ENCODE measurements around the gene MST1R.
A peak's percentile ranks its signal among the peaks of the same experiment; 100 is the strongest.
"Not testable (repeated sequence)": the region's sequence is repeated elsewhere in the genome, so short reads cannot be mapped to it uniquely, and the experiment has no call there.

MST1R gene

DNA sequence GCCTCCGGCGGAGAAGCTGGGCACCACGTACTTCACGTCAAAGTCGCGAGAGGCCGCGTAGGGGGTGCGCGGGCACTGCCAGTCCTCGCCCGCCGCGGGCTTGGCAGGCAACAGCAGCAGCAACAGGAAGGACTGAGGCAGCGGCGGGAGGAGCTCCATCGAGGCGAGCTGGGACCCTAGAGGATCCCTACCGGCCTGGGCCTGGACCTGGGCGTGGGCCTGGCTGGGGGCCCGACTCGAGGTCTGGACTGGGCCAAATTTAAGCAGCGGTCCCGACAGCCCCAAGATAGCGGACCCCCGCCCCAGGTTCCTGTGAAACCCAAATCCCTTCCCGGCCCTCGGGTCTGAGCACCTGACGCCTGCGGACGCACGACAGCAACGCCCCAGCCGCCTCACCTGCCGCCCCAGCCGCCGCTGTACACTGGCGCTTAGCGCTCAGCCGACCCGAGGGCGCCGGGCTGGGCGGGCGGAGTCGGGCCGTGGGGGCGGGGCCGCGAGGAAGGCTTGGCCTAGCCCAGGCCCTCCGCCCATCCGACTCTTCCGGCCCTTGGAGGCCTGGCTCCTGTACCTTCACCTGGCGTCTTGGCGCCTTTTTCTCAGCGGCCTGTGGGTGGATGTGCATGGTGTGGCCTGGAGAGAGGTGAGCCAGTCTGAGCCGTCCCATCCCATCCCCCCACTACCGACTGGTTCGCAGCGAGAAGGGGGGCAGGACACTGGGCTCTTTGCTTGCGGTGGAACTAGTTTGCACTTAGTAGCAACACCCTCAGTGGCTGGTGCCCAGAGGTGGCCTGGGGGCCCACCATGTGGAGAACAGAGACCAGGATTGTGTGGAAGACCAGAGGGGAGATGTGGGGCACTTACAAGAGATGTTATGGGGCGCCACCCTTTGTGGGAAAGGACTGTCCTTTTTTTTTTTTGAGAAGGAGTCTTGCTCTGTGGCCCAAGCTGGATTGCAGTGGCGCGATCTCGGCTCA is at the start of gene MST1R:
Gene MST1R (minus strand): TSS at position 423 of the 974 bp plus-strand sequence. CDS start 264 bp downstream, at position 159.
- Histone ChIP-seq H3K4me1 (ENCODE audit: control insufficient read depth in 5 of 5, insufficient read depth in 5 of 5, low read length in 5 of 5) (peaks cover 2 to 33% (median 27%) of the 10 kb centered on the region in 5 donors), H3K9ac (ENCODE audit: low read length in 5 of 5) (peak within 1 kb of the TSS in 4 of 5 donors; percentile 52 to 80 (median 74))

DNA sequence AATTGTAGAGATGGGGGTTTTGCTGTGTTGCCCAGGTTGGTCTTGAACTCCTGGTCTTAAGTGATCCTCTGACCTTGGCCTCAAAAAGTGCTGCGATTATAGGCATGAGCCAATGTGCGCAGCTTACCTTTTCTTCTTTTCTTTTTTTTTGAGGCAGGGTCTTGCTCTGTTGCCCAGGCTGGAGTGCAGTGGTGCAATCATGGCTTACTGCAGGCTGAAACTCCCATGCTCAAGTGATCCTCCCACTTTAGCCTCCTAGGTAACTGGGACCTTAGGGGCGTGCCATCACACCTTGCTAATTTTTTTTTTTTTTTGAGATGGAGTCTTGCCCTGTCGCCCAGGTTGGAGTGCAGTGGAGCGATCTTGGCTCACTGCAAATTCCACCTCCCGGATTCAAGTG is 49.3 kb upstream of the MST1R start:
- Histone ChIP-seq H3K9me3 (ENCODE audit: control insufficient read depth in 5 of 5, low read length in 5 of 5) (no peaks in the 10 kb centered on the region), H3K4me3 (ENCODE audit: low read depth in 1 of 5, low read length in 5 of 5) (no peak overlapping the region), H3K27me3 (ENCODE audit: control insufficient read depth in 5 of 5, insufficient read depth in 4 of 5, low read length in 5 of 5) (no peaks in the 10 kb centered on the region), H3K36me3 (ENCODE audit: control insufficient read depth in 5 of 5, insufficient read depth in 5 of 5, low read length in 5 of 5) (no peaks in the 10 kb centered on the region), H3K4me1 (ENCODE audit: control insufficient read depth in 5 of 5, insufficient read depth in 5 of 5, low read length in 5 of 5) (peaks cover 0 to 25% (median 17%) of the 10 kb centered on the region in 5 donors), H3K27ac (ENCODE audit: low read depth, low read length) (no peak overlapping the region), H3K9ac (ENCODE audit: low read length in 5 of 5) (no peak overlapping the region)

More for the DNA sequence above, at the start of gene MST1R:
- H3K4me3 ChIP-seq (ENCODE audit: low read depth in 1 of 5, low read length in 5 of 5): peak within 1 kb of the TSS; percentile 63 to 73 (median 69)
- H3K36me3 ChIP-seq (ENCODE audit: control insufficient read depth in 5 of 5, insufficient read depth in 5 of 5, low read length in 5 of 5): peaks cover 0 to 5% (median 3%) of the 10 kb centered on the region in 5 donors
- H3K9me3 ChIP-seq (ENCODE audit: control insufficient read depth in 5 of 5, low read length in 5 of 5): no peaks in the 10 kb centered on the region
- no peaks in the 10 kb centered on the region for H3K27me3 ChIP-seq (ENCODE audit: control insufficient read depth in 5 of 5, insufficient read depth in 4 of 5, low read length in 5 of 5)
- no peak within 1 kb of the TSS for H3K27ac ChIP-seq (ENCODE audit: low read depth, low read length)

GRCh38 chr3:49942651-49943050 is 39.0 kb upstream of the MST1R start:
- H3K4me3 ChIP-seq (ENCODE audit: low read depth in 1 of 5, low read length in 5 of 5): no peak overlapping the region
- no peaks in the 10 kb centered on the region for H3K9me3 ChIP-seq (ENCODE audit: control insufficient read depth in 5 of 5, low read length in 5 of 5)

GRCh38 chr3:49940667-49941249 is 37.1 kb upstream of the MST1R start:
- H3K36me3 ChIP-seq (ENCODE audit: control insufficient read depth in 5 of 5, insufficient read depth in 5 of 5, low read length in 5 of 5): no peaks in the 10 kb centered on the region
- H3K27me3 ChIP-seq (ENCODE audit: control insufficient read depth in 5 of 5, insufficient read depth in 4 of 5, low read length in 5 of 5): no peaks in the 10 kb centered on the region
- H3K9ac ChIP-seq (ENCODE audit: low read length in 5 of 5): peak overlapping the region; percentile 95 to 99 (median 96)
- H3K4me3 ChIP-seq (ENCODE audit: low read depth in 1 of 5, low read length in 5 of 5): peak overlapping the region; percentile 75 to 96 (median 94)
- peak overlapping the region; percentile 92 for H3K27ac ChIP-seq (ENCODE audit: low read depth, low read length)
- H3K9me3 ChIP-seq (ENCODE audit: control insufficient read depth in 5 of 5, low read length in 5 of 5): no peaks in the 10 kb centered on the region
- H3K4me1 ChIP-seq (ENCODE audit: control insufficient read depth in 5 of 5, insufficient read depth in 5 of 5, low read length in 5 of 5): peaks cover 0 to 27% (median 22%) of the 10 kb centered on the region in 5 donors

More at GRCh38 chr3:49942651-49943050, 39.0 kb upstream of the MST1R start:
- peaks cover 0 to 19% (median 14%) of the 10 kb centered on the region in 5 donors for H3K4me1 ChIP-seq (ENCODE audit: control insufficient read depth in 5 of 5, insufficient read depth in 5 of 5, low read length in 5 of 5)
- H3K9ac ChIP-seq (ENCODE audit: low read length in 5 of 5): no peak overlapping the region
- H3K27ac ChIP-seq (ENCODE audit: low read depth, low read length): no peak overlapping the region
- peaks cover 0 to 3% (median 2%) of the 10 kb centered on the region in 5 donors for H3K36me3 ChIP-seq (ENCODE audit: control insufficient read depth in 5 of 5, insufficient read depth in 5 of 5, low read length in 5 of 5)
- H3K27me3 ChIP-seq (ENCODE audit: control insufficient read depth in 5 of 5, insufficient read depth in 4 of 5, low read length in 5 of 5): no peaks in the 10 kb centered on the region

GRCh38 chr3:49939858-49940666 is 36.4 kb upstream of the MST1R start, which contains the start of gene RBM6:
RBM6 (plus strand) TSS chr3:49940150; CDS start chr3:49962642, 22,492 bp downstream.
- Histone ChIP-seq H3K27me3 (ENCODE audit: control insufficient read depth in 5 of 5, insufficient read depth in 4 of 5, low read length in 5 of 5) (no peaks in the 10 kb centered on the region), H3K27ac (ENCODE audit: low read depth, low read length) (peak within 1 kb of the TSS; percentile 92)

GRCh38 chr3:49937090-49937489 is 33.4 kb upstream of the MST1R start:
- H3K4me1 ChIP-seq (ENCODE audit: control insufficient read depth in 5 of 5, insufficient read depth in 5 of 5, low read length in 5 of 5): peaks cover 0 to 23% (median 22%) of the 10 kb centered on the region in 5 donors
- no peaks in the 10 kb centered on the region for H3K36me3 ChIP-seq (ENCODE audit: control insufficient read depth in 5 of 5, insufficient read depth in 5 of 5, low read length in 5 of 5)
- H3K27me3 ChIP-seq (ENCODE audit: control insufficient read depth in 5 of 5, insufficient read depth in 4 of 5, low read length in 5 of 5): no peaks in the 10 kb centered on the region
- no peaks in the 10 kb centered on the region for H3K9me3 ChIP-seq (ENCODE audit: control insufficient read depth in 5 of 5, low read length in 5 of 5)
- H3K27ac ChIP-seq (ENCODE audit: low read depth, low read length): no peak overlapping the region
- no peak overlapping the region for H3K9ac ChIP-seq (ENCODE audit: low read length in 5 of 5)
- H3K4me3 ChIP-seq (ENCODE audit: low read depth in 1 of 5, low read length in 5 of 5): no peak overlapping the region

More at GRCh38 chr3:49939858-49940666, 36.4 kb upstream of the MST1R start, which contains the start of gene RBM6:
- H3K9ac ChIP-seq (ENCODE audit: low read length in 5 of 5): peak within 1 kb of the TSS; percentile 95 to 99 (median 96)
- H3K4me1 ChIP-seq (ENCODE audit: control insufficient read depth in 5 of 5, insufficient read depth in 5 of 5, low read length in 5 of 5): peaks cover 0 to 27% (median 22%) of the 10 kb centered on the region in 5 donors
- no peaks in the 10 kb centered on the region for H3K36me3 ChIP-seq (ENCODE audit: control insufficient read depth in 5 of 5, insufficient read depth in 5 of 5, low read length in 5 of 5)
- peak within 1 kb of the TSS; percentile 75 to 96 (median 94) for H3K4me3 ChIP-seq (ENCODE audit: low read depth in 1 of 5, low read length in 5 of 5)
- no peaks in the 10 kb centered on the region for H3K9me3 ChIP-seq (ENCODE audit: control insufficient read depth in 5 of 5, low read length in 5 of 5)

DNA sequence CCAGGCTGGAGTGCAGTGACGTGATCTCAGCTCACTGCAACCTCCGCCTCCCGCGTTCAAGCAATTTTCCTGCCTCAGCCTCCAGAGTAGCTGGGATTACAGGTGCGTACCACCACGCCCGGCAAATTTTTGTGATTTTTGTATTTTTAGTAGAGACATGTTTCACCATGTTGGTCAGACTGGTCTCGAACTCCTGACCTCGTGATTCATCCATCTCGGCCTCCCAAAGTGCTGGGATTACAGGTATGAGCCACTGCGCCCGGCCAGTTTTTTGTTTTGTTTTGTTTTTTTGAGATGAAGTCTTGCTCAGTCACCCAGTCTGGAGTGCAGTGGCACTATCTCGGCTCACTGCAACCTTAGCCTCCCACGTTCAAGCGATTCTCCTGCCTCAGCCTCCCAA is 28.6 kb upstream of the MST1R start:
- not testable (repeated sequence) for H3K27me3 ChIP-seq (ENCODE audit: control insufficient read depth in 5 of 5, insufficient read depth in 4 of 5, low read length in 5 of 5); H3K9me3 ChIP-seq (ENCODE audit: control insufficient read depth in 5 of 5, low read length in 5 of 5); H3K36me3 ChIP-seq (ENCODE audit: control insufficient read depth in 5 of 5, insufficient read depth in 5 of 5, low read length in 5 of 5); H3K9ac ChIP-seq (ENCODE audit: low read length in 5 of 5); H3K27ac ChIP-seq (ENCODE audit: low read depth, low read length); H3K4me3 ChIP-seq (ENCODE audit: low read depth in 1 of 5, low read length in 5 of 5)
- peaks cover 3 to 39% (median 34%) of the 10 kb centered on the region in 5 donors for H3K4me1 ChIP-seq (ENCODE audit: control insufficient read depth in 5 of 5, insufficient read depth in 5 of 5, low read length in 5 of 5)

GRCh38 chr3:49930922-49931321 is 27.2 kb upstream of the MST1R start:
- Histone ChIP-seq H3K27me3 (ENCODE audit: control insufficient read depth in 5 of 5, insufficient read depth in 4 of 5, low read length in 5 of 5) (no peaks in the 10 kb centered on the region), H3K36me3 (ENCODE audit: control insufficient read depth in 5 of 5, insufficient read depth in 5 of 5, low read length in 5 of 5) (no peaks in the 10 kb centered on the region), H3K4me1 (ENCODE audit: control insufficient read depth in 5 of 5, insufficient read depth in 5 of 5, low read length in 5 of 5) (peaks cover 3 to 38% (median 31%) of the 10 kb centered on the region in 5 donors), H3K9ac (ENCODE audit: low read length in 5 of 5) (no peak overlapping the region), H3K27ac (ENCODE audit: low read depth, low read length) (peak overlapping the region; percentile 91), H3K4me3 (ENCODE audit: low read depth in 1 of 5, low read length in 5 of 5) (no peak overlapping the region), H3K9me3 (ENCODE audit: control insufficient read depth in 5 of 5, low read length in 5 of 5) (no peaks in the 10 kb centered on the region)

DNA sequence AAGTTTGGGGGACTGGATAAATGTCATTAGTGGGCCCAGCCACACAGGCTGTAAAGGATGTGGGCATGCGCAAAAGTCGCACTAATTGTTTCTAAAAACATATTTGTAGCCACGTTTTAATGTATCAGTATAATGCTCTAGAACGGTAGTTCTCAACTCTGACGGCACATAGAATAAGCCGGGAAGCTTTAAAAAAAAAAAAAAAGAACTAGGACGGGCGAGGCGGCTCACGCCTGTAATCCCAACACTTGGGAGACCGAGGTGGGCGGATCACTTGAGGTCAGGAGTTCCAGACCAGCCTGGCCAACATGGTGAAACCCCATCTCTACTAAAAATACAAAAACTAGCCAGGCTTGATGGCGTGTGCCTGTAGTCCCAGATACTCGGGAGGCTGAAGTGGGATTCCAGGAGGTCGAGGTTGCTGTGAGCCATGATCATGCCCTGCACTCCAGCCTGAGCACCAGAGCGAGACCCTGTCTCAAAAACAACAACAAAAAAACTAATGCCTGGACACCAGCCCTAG is 26.6 kb upstream of the MST1R start:
- Histone ChIP-seq H3K9me3 (ENCODE audit: control insufficient read depth in 5 of 5, low read length in 5 of 5) (no peaks in the 10 kb centered on the region), H3K27me3 (ENCODE audit: control insufficient read depth in 5 of 5, insufficient read depth in 4 of 5, low read length in 5 of 5) (no peaks in the 10 kb centered on the region), H3K27ac (ENCODE audit: low read depth, low read length) (peak overlapping the region; percentile 91), H3K36me3 (ENCODE audit: control insufficient read depth in 5 of 5, insufficient read depth in 5 of 5, low read length in 5 of 5) (no peaks in the 10 kb centered on the region), H3K4me1 (ENCODE audit: control insufficient read depth in 5 of 5, insufficient read depth in 5 of 5, low read length in 5 of 5) (peaks cover 3 to 38% (median 31%) of the 10 kb centered on the region in 5 donors), H3K9ac (ENCODE audit: low read length in 5 of 5) (peak overlapping the region; percentile 89 to 98 (median 96)), H3K4me3 (ENCODE audit: low read depth in 1 of 5, low read length in 5 of 5) (peak overlapping the region; percentile 80 to 98 (median 82))

Data from subcutaneous abdominal adipose tissue (tissue), 5 donors.